Measurements from ENCODE around the gene TET2. TPM values are rescaled to one million over a fixed set of nuclear protein-coding genes. Genes with fewer than 3 reads are reported as not detected.

TET2 gene
- 10 to 100 TPM; 22.0 to 31.5 (median 28.0) TPM for total RNA-seq

DNA sequence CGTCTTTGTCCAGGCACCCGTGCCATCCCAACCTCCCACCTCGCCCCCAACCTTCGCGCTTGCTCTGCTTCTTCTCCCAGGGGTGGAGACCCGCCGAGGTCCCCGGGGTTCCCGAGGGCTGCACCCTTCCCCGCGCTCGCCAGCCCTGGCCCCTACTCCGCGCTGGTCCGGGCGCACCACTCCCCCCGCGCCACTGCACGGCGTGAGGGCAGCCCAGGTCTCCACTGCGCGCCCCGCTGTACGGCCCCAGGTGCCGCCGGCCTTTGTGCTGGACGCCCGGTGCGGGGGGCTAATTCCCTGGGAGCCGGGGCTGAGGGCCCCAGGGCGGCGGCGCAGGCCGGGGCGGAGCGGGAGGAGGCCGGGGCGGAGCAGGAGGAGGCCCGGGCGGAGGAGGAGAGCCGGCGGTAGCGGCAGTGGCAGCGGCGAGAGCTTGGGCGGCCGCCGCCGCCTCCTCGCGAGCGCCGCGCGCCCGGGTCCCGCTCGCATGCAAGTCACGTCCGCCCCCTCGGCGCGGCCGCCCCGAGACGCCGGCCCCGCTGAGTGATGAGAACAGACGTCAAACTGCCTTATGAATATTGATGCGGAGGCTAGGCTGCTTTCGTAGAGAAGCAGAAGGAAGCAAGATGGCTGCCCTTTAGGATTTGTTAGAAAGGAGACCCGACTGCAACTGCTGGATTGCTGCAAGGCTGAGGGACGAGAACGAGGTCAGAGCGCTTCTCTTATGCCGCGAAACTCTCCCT lies at the start of gene TET2:
Gene TET2, plus strand, starts transcription at position 601 of the 740 bp plus-strand sequence. CDS start 87,067 bp downstream, outside the sequence.
- Histone ChIP-seq H3K27me3 (no peaks in the 10 kb centered on the region), H3K27ac (replicated peaks in 1 of 4) (peak within 1 kb of the TSS; percentile 85 to 88 (median 88)), H3K9me3 (no peaks in the 10 kb centered on the region), H3K36me3 (no peaks in the 10 kb centered on the region), H3K4me1 (peaks cover 11 to 34% (median 31%) of the 10 kb centered on the region in 4 donors), H3K4me3 (peak within 1 kb of the TSS; percentile 79 to 91 (median 84))
- WGBS = under 1% methylated on average over 12 of the region's 77 CpGs
- TF ChIP-seq POLR2A (IDR thresholded peaks at IDR 0.05; ENCODE audit: low read depth) (no peak), POLR2AphosphoS5 (IDR thresholded peaks at IDR 0.05) (peak; percentile 62 to 76), CTCF (IDR thresholded peaks at IDR 0.05) (peak in 1 of 3 experiments; percentile 18)
- intact Hi-C loops (cut with DNase I) = loop anchor here (10.0 kb wide), 2 partner anchors 98 to 1168 kb away; partner anchors contain the start of genes AIMP1 and TBCK
- peak; percentile 94 for DNase-seq (ENCODE audit: extremely low spot score)

GRCh38 chr4:105102016-105102415 lies 44.7 kb upstream of the TET2 start:
- no peaks in the 10 kb centered on the region for H3K9me3 ChIP-seq
- H3K36me3 ChIP-seq = no peaks in the 10 kb centered on the region
- TF ChIP-seq POLR2AphosphoS5 (IDR thresholded peaks at IDR 0.05) = no peak
- no peak for TF ChIP-seq POLR2A (IDR thresholded peaks at IDR 0.05; ENCODE audit: low read depth)
- intact Hi-C loops (cut with DNase I) = no loop called here
- H3K4me3 ChIP-seq = no peak overlapping the region
- DNase-seq (ENCODE audit: extremely low spot score) = no peak
- no peak overlapping the region for H3K27ac ChIP-seq (replicated peaks in 1 of 4)
- H3K4me1 ChIP-seq = peaks cover 0 to 5% (median 0%) of the 10 kb centered on the region in 4 donors
- H3K27me3 ChIP-seq = no peaks in the 10 kb centered on the region

- H3K9me3 ChIP-seq = no peaks in the 10 kb centered on the region
- H3K27ac ChIP-seq (replicated peaks in 1 of 4) = peak overlapping the region in 2 of 4 donors; percentile 20 to 63
- peaks cover 0 to 5% (median 0%) of the 10 kb centered on the region in 4 donors for H3K4me1 ChIP-seq
- H3K27me3 ChIP-seq = no peaks in the 10 kb centered on the region
- intact Hi-C loops (cut with DNase I) = no loop called here
- TF ChIP-seq POLR2AphosphoS5 (IDR thresholded peaks at IDR 0.05) (no peak), POLR2A (IDR thresholded peaks at IDR 0.05; ENCODE audit: low read depth) (no peak), EP300 (IDR thresholded peaks at IDR 0.05) (no peak)
- no peaks in the 10 kb centered on the region for H3K36me3 ChIP-seq
- no peak overlapping the region for H3K4me3 ChIP-seq
- no peak for DNase-seq (ENCODE audit: extremely low spot score)
Measured at GRCh38 chr4:105106426-105106825, 40.2 kb upstream of the TET2 start.

DNA sequence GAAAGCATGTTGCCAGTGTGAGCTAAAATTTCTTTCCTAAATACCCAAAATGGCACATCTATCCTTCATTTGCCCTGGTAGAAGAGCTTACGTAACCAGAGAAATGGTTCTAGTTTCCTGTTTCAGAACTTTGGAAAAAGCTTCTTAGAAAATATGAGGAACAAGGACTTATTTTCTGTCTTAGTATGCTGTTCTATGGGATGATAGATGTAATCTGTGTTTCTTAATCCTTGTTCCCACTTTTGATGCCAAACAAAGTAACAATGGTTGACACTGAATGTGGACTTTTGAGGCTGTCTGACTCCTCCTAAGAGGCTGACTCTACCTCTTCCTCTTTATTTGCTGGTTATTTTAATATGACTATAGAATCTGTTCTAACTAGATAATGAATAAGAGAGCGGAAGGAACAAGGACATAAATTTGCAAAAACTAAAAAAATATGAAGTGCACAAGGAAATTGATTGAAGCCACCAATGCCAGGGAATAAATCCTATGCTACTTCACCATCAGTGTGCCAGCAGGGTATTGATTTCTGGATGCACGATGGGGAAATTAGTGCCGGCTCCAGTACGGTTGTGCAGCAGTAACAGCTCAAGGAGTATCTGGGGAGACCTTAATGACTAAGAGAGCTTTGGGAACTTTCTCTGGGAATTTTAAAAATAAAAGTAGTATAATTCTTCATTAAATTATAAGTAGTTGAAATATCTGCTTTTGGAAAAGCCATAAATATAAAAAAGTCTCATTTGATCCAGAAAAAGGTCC lies 39.4 kb upstream of the TET2 start:
- TF ChIP-seq EP300 (IDR thresholded peaks at IDR 0.05) (no peak), CTCF (IDR thresholded peaks at IDR 0.05) (no peak)
- no peak overlapping the region for H3K4me3 ChIP-seq
- intact Hi-C loops (cut with DNase I) = no loop called here
- H3K9me3 ChIP-seq = no peaks in the 10 kb centered on the region
- no peak for DNase-seq (ENCODE audit: extremely low spot score)
- no peaks in the 10 kb centered on the region for H3K27me3 ChIP-seq
- H3K36me3 ChIP-seq = no peaks in the 10 kb centered on the region
- WGBS = 63% methylated on average over 5 of the region's 5 CpGs
- H3K27ac ChIP-seq (replicated peaks in 1 of 4) = peak overlapping the region in 3 of 4 donors; percentile 20 to 63 (median 54)
- H3K4me1 ChIP-seq = peaks cover 0 to 5% (median 0%) of the 10 kb centered on the region in 4 donors

GRCh38 chr4:105108971-105109370 lies 37.7 kb upstream of the TET2 start:
- TF ChIP-seq EP300 (IDR thresholded peaks at IDR 0.05) = no peak
- no peak for TF ChIP-seq POLR2A (IDR thresholded peaks at IDR 0.05; ENCODE audit: low read depth)
- TF ChIP-seq POLR2AphosphoS5 (IDR thresholded peaks at IDR 0.05) = no peak
- TF ChIP-seq CTCF (IDR thresholded peaks at IDR 0.05) = no peak
- intact Hi-C loops (cut with DNase I) = no loop called here
- Histone ChIP-seq H3K27me3 (no peaks in the 10 kb centered on the region), H3K36me3 (no peaks in the 10 kb centered on the region), H3K4me1 (peaks cover 0 to 5% (median 0%) of the 10 kb centered on the region in 4 donors), H3K9me3 (no peaks in the 10 kb centered on the region), H3K4me3 (no peak overlapping the region), H3K27ac (replicated peaks in 1 of 4) (no peak overlapping the region)
- no peak for DNase-seq (ENCODE audit: extremely low spot score)
